8988T (cell line): ENCODE measurements around the gene CD9.

Experiments used
- DNase-seq: peaks from one replicate; pipeline ENCODE4 v3.0.0; 2011

The CD9 gene

GRCh38 chr12:6222078-6222654 is 22.0 kb downstream of the CD9 start:
- no peak for DNase-seq

GRCh38 chr12:6223545-6223944 is 23.3 kb downstream of the CD9 start:
- DNase-seq = no peak

- DNase-seq = no peak
Observed at GRCh38 chr12:6224550-6224949, 24.4 kb downstream of the CD9 start.

- DNase-seq = no peak
Observed at GRCh38 chr12:6225630-6226001, 25.4 kb downstream of the CD9 start.

- no peak for DNase-seq
Observed at GRCh38 chr12:6226002-6226678, 25.9 kb downstream of the CD9 start.

- no peak for DNase-seq
Observed at GRCh38 chr12:6226679-6227051, 26.5 kb downstream of the CD9 start.

- DNase-seq = no peak
Observed at GRCh38 chr12:6228535-6229223, 28.5 kb downstream of the CD9 start.

- no peak for DNase-seq
Observed at GRCh38 chr12:6229224-6230218, 29.3 kb downstream of the CD9 start.

- DNase-seq = no peak
Observed at GRCh38 chr12:6230321-6231110, 30.3 kb downstream of the CD9 start.

- no peak for DNase-seq
Observed at GRCh38 chr12:6231359-6232268, 31.4 kb downstream of the CD9 start.

GRCh38 chr12:6233121-6233971 is 33.1 kb downstream of the CD9 start:
- no peak for DNase-seq

- no peak for DNase-seq
Observed at GRCh38 chr12:6234214-6234613, 34.0 kb downstream of the CD9 start.

- DNase-seq = no peak
Observed at GRCh38 chr12:6234906-6235305, 34.7 kb downstream of the CD9 start.

GRCh38 chr12:6235499-6235898 is 35.3 kb downstream of the CD9 start:
- no peak for DNase-seq

GRCh38 chr12:6235906-6236640 is 35.9 kb downstream of the CD9 start:
- no peak for DNase-seq

- no peak for DNase-seq
Observed at GRCh38 chr12:6236641-6236940, 36.4 kb downstream of the CD9 start.

GRCh38 chr12:6237830-6238229 is 37.6 kb downstream of the CD9 start:
- no peak for DNase-seq

- DNase-seq = no peak
Observed at GRCh38 chr12:6238875-6239274, 38.7 kb downstream of the CD9 start.

- no peak for DNase-seq
Observed at GRCh38 chr12:6241495-6241894, 41.3 kb downstream of the CD9 start.

GRCh38 chr12:6249580-6249979 is 49.4 kb downstream of the CD9 start:
- no peak for DNase-seq
